Activated CD4-positive, alpha-beta T cell treated with anti-CD3 and anti-CD28 coated beads, Interleukin-2, Interleukin-6, amounts not matched to agents 100 ng/mL and 50 ng/mL, durations not matched to agents 16 hours and 8 hours (primary cell): ENCODE measurements around the gene CCDC92B.
"Not testable (repeated sequence)": the region's sequence is repeated elsewhere in the genome, so short reads cannot be mapped to it uniquely, and the experiment has no call there.

ENCODE experiments used
- DNase-seq: peaks from one replicate; pipeline ENCODE4 v3.0.0-alpha.2; 2020

The CCDC92B gene

DNA sequence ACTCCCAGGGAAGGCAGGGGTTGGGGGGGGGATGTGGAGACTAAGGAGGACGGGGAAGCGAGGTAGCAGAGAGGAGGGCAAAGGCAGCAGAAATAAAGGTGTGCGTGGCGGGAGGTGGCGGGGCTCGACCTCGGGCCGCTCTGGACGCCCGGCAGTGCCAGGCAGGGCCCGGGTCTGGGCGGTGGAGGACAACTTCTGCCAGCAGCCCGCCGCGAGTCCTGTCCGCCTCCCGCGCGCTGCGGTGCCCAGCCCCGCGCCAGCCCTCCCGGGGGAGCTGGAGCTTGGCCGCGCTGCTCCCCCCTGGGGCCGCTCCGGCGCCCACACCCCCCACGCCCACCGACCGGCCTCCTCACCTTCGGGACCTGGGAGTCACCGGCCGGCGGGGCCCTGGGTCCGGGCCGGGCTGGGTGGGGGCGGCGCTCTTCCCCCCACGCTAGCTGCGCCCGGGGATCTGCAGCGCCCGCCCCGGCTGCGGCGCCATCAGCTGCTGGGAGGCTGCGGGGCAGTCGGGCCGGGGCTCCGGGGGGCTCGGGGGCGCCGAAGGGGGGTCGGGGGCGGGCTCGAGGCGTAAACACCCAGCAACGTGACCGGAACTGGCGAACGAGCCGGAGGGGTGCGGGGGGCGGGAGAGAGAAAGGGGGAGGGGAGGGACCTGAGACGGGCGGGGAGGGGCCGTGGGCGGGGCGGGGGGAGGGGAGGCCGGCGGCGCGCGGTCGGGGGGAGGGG is at the start of gene CCDC92B:
TSS of gene CCDC92B (minus strand) at position 595 of the 726 bp plus-strand sequence. CDS start 14,507 bp downstream, outside the sequence.
- no peak for DNase-seq

DNA sequence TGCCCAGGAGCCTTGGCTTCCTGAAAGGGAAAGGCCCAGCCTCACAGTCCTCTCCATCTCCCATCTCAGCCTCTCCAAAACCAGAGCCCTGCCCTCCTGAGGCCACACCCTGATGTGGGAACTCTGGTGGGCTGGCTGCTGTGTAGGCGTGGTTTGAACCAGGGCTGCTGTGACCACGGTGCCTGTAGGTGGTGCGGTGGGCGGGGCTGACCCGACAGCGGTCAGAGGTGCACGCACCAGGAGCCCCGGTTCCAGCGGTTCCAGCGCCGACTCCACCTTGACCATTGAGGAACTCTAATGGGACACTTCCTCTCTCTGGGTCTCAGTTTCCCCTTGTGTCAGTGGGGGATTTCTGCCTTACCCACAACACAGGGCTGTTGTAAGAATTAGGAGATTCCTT is 49.2 kb upstream of the CCDC92B start:
- DNase-seq: no peak

DNA sequence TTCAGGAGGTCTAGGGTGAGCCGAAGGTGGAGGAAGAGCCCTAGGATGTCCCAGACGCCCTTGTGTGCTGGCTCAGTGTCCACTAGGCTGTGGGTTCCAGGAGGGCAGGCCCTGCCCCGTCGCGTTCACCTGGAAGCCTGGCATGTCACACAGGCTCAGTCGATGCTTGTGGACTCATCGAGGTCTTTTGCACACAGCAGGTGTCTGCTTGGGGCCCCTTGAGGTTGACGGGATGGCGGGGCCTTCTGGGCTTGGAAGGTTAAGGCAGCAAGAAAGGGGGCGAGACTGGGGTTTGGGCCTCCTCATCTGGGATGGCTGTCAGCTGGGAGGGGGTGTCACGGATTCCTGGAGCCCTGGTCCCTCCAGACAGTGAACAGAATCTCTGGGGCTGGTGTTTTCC is 48.7 kb upstream of the CCDC92B start:
- DNase-seq: no peak

DNA sequence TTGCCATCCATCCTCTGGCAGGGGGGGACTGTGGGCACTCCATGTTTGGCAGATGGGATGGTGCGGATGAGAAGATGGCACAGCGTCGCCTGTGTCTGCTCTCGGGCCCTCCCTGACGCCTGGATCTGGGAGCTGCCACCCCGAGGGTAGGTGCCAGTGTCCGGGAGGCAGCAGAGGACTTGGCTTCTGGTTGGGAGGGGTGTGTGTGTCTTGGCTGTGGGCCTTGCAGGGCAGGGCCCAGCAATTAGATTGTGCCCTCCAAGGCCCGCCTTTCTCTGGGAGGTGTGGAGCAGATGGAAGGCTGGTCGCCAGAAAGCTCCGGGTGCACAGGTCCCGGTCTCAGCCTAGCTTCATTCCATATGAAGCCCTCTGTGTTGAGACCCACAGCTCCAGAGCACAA is 48.2 kb upstream of the CCDC92B start:
- no peak for DNase-seq

DNA sequence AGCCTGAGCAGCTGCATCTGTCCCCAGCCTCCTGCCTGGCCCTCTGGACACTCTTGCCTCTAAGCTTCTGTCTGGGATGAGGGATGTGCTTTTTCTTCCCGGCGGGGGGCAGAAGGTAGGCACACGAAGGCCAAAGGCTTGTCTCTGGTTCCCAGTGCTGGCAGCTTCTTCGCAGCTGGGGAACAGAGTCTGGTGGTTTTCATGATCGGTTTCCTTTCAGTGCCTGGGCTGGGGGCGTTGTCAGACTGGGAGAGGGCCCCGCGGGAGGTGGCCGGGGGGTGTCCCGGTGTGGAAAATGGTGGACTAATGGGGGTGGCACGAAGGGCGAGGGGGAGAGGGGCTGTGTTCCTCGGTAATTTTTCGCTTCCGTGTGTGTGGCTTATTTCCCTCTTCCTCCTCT is 47.8 kb upstream of the CCDC92B start:
- no peak for DNase-seq

DNA sequence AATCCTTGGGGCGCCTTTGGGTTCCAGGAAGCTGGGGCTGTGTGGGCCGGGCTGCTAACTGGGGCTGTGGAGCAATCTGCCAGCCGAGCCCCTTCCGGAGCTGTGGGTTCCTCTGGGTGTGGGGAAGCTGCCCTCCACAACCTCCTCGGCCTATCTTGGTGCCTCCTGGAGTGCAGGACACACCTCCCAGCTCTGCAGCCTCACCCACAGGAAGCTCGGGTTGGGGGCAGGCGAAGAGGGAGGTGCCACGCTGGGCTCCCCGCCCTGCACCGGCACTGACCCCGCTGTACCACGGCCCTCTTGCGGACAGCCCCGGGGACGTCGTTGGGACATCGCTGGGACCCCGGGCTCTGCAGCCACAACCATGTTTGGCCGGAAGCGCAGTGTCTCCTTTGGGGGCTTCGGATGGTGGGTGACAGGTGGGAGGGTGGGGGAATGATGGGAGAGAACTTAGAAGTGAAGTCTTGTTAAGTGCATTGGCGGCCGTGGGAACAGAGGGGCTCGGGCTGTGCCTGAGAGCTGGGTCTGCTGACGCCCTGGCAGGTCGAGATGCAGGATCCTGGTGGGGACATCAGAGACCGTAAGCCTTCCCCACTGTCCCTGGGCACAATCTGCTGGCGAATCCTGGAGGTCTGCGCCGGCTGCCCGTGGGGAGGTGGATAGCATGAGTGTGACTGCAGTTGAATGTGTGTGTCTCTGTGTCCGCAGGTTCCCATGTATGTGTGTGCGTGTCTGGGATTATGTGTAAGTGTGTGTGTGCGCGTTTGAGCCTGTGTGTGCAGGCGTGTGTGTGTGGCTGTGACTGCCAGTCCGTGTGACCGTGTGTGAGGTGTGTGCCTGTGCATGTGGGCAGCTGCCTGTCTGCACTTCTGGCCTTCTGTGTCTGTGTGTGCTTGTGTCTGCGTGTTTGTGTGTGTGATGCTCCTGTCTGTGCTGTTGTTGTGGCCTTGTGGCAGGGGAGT is 47.0 kb upstream of the CCDC92B start, which contains the start of gene RAP1GAP2:
TSS of gene RAP1GAP2 (plus strand) at position 275 of the 962 bp plus-strand sequence. CDS start at position 365, 90 bp downstream.
- peak; percentile 74 for DNase-seq

DNA sequence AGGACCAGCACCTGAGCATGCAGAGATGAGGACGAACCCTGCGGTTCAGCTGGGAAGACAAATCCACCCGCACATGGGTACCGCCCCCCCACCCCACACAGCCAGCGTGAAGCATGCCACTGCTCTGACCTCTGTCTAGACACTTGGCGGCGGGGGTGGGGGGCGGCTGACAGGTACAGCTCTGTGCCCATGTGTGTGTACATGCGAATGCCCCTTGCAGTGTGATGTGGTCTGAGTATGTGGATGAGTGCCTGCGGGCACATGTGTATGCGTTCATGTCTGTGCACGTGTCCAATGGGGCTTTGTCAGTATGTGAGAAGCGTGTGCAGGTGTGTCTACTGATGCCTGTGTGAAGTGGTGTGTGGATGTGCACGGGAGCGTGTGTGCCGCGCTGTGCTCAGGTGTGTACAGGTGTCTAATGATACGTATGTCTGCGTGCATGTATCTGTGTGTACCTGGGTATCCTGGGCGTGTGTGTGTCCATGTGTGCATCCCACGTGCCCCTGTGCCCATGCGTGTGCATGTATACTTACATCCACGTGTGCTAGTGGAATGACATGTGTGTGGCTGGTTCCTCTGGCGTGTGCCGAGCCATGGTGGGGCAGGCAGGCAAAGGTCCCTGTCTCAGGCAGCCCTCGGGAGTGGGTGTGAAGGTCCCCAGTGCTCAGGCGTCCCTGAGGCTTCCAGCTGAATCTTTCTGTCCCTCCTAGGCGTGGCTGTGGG is 46.1 kb upstream of the CCDC92B start:
- DNase-seq: no peak

DNA sequence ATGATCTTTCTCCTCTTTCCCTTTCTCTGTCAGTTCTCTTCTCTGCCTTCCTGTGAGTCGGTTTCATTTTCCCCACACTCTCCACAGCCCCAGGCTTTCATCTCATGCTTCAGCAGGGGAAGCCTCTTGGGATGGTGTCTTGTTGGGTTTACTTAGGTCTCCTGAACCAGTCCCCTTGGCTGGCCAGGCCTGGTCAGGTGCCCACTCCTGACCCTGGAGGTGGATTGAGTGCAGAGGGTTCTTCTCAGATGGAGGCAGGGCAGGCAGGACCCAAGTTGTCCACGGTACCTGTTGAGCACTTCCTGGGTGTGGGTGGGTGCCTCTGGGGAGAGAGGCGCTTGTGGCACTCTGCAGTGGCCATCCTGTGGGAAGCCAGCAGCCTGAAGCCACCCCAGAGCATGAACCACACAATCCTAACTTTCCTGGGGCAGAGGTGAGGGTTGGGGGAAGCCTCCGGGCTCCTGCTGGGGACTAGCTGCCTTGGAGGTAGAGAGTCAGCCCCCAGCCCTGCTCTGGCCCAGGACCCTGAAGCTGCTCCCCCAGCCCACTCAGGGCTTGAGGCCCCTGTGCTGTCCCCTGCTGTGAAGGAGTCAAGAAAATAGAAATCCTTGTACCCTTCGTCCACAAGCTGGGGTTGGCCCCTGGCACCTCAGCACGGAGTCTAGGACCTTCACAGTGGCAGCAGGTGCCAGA is 44.8 kb upstream of the CCDC92B start:
- peak; percentile 14 for DNase-seq

DNA sequence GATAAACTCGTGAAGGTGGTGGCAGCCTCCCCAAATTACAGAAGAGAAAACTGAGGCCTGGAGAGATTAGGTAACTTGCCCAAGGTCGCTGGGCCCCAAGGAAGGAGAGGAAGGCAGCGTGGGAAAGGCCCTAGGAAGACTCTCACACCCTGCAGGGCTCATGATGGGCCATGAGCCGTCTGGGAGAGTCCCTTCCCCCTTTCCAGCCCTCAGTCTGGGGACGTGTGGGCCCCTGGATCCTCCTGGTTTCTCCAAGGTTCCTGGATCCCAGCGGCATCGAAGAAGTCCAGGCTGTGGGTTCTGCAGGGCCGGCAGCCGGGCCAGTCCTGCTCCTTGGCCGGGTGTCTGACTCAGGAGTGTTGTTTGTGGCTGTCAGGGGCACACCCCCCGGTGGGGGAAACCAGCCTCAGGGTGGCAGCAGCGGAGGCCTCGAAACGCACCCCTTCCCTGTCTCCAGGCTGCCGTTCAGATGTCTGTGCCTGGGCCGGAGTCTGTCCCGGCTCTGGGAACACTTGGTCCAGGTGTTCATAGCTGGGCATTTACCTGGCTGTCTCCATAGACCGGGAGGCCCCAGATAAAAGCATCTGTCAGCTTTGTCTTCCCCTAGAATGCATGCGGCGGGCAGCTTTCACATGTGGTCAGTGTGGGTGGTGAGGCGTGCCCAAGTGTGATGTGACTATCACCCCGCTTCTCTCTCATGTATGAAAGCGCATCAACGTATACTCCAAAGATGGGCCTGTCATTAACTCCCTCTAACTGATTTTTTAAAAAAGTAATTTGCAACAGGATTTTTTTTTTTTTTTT is 43.1 kb upstream of the CCDC92B start:
- DNase-seq: peak; percentile 59

DNA sequence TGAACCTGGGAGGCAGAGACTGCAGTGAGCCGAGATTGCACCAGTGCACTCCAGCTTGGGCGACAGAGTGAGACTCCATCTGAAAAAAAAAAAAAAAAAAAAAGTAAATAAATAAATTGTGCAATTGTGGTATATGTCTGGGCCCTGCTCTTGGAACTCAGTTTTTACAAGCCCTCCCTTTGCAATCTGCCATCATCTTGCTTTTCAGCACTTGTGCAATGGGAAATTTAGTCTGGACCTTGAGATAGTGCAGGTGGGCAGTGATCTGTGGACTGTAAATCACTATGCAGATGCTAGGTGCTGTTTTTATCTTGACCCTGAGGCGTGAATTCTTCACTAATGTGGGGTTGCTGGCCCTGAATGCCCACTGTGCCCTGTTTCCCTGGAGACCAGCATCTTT is 40.2 kb upstream of the CCDC92B start:
- DNase-seq: no peak

DNA sequence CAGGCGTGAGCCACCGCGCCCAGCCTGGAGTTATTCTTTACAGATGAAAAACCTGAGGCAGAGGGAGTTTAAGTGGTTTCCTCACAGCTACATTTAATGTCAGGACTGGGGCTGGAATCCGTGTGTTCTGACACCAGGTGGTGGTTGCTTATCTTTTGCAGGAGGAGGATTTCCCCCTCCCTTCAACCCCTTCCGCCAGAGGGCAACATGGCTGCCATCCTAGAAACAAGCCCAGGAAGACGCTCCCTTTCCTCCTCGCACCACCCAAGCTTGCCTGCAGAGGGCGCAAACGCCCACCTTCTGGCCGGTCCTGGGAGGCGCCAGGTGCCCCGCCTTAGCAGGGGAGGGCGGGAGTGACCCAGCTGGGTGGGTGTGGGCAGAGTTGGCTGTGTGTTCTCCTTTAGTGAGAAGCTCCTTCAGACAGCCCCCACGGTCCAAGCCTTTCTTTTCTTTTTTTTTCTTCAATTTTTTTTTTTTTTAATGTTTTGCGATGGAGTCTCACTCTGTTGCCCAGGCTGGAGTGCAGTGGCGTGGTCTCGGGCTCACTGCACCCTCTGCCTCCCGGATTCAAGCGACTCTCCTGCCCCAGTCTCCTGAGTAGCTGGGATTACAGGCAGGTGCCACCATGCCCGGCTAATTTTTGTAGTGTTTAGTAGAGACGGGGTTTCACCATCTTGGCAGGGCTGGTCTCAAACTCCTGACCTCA is 36.9 kb upstream of the CCDC92B start:
- DNase-seq: peak; percentile 94

DNA sequence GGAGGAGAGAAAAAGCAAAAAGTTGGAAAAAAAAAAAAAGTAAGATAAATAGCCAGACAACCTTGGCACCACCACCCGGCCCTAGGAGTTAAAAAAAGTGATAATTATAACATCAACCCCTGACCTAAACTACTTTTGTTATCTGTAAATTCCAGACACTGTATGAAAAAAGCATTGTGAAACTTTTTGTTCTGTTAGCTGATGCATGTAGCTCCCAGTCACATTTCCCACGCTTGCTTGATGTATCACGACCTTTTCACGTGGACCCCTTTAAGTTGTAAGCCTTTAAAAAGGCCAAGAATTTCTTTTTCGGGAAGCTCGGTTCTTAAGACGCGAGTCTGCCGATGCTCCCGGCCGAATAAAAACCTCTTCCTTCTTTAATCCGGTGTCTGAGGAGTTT is 35.9 kb upstream of the CCDC92B start:
- not testable (repeated sequence) for DNase-seq

DNA sequence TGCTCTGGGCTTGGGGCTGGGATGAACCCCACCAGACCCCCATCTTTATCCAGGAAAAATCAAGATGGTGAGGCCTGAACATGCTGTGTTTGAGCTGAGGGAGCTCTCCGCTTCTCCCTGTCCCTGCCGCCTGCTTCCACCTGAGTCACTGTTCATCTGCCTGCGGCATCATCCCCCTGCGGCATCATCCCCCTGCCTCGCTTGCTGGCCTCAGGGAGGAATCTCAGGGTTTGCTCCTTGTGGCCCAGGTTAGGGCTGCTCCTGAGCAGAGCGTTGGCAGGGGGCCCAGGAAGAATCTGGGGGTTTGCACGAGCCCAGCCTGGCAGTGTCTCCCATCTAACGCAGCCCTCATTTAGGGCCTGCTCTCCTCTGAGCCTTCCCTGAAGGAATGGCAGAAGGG is 35.4 kb upstream of the CCDC92B start:
- no peak for DNase-seq

DNA sequence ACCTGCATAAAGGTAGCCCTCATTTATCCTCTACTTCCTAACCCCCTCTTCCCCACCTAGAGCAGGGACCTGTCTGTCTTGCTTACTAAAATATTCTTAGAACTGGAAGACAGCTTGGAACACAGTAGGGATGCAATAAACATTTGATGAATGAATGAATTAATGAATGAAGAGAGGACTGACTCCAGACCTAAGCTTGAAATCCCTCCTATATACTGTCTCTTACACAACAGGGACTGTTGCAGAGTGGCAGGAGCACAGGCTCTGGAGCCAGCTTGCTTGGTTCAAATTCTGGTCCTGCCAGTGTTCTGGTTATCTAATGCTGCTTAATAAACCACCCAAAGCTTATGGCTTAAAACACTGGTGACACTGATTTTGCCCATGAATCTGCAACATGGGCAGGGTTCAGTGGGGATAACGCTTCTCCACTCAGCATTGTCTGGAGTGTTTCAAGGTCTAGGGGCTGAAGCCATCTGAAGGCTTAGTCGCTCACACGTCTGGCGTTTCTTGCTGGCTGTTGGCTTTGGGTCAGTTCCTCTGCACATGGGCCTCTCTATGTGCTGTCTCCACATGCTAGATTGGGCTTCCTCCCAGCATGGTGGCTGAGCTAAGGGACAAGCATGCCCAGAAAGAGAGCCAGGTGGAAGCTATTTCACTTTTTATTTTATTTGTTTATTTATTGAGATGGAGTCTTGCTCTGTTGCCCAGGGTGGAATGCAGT is 34.0 kb upstream of the CCDC92B start:
- DNase-seq: no peak

DNA sequence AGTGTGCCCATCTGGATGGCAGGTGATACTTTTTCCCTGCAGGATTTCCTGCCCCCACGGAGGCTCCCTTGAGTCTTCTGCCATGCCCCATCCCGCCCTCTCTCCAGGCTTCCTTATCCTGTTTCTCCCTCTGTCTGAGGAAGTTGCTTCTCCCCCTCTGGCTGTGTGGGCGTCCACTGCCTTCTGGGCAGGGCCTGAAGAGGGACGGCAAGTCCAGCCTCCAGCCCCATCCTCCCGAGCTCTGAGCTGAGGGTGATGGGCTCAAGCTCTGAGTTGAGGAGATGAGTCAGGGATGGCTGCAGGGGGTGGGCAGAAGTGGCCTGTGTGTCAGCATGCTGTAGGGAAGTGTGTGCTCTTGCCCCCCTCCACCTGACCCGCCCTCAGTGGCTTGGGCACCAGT is 32.6 kb upstream of the CCDC92B start:
- DNase-seq: no peak

DNA sequence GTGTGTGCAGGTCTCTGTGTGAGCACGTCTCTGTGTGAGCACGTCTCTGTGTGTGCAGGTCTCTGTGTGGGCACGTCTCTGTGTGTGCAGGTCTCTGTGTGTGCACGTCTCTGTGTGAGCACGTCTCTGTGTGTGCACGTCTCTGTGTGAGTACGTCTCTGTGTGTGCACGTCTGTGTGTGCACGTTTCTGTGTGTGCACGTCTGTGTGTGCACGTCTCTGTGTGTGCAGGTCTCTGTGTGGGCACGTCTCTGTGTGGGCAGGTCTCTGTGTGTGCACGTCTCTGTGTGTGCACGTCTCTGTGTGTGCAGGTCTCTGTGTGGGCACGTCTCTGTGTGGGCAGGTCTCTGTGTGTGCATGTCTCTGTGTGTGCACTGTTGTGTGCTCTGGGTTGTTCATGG is 32.1 kb upstream of the CCDC92B start:
- not testable (repeated sequence) for DNase-seq

DNA sequence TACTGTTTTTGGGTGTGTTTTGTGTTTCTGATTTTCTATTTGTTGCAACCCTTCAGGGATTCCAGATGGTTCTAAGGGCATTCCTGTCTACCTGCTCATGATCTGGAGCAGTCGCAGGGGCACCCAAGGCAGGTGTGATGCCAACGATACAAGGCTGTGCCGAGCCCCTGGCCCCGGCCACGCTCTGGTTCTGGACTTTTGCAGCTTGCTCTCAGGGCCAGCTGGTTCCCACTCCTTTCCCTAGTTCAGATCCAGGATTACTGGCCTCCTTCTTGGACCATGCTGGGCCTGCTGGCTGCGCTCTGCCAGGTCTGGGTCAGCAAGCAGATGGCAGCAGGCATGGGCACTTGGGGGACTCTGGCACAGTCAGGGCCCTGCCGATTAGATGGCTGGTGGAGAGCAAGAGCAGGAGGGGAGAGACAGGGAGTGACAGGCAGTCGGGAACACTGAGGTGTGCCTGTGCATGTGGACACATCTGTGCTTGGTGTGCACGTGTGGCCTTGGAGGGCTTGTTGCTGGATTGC is 31.5 kb upstream of the CCDC92B start:
- no peak for DNase-seq

DNA sequence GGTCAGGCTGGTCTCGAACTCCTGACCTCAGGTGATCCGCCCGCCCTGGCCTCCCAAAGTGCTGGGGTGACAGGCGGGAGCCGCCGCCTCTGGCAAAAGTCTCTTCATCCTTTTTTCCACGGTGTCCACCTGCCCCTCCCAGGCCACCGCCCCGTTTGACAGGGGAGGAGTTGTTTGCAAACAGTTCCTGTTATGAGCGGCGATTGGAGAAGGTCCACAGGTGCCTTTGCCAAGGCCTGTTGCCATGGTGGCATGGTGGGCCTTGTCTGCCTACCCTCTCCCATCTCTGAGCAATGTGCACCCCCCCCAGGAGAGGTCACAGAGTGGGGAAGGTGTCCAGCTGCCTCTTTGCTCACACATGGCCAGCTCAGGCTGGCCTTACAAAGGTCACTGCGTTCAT is 30.8 kb upstream of the CCDC92B start:
- no peak for DNase-seq

DNA sequence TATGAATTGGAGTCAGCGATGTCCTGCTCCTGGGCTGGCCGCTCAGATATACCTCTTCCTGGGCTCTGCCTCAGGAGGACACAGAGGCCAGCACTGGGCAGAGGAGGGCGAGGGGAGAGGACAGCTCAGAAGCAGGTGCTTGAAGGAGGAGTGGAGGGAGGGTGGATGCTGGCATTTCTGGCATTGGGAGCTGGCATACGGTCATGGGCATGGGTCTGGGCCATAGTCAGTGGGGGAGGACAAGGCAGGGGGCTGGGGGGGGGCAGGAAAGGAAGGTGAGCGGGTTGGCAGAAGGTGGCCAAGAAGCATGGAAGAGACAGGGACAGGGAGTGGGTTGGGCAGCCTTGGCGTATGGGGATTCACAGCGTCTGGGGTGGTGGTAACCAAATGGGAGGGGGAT is 30.1 kb upstream of the CCDC92B start:
- no peak for DNase-seq

DNA sequence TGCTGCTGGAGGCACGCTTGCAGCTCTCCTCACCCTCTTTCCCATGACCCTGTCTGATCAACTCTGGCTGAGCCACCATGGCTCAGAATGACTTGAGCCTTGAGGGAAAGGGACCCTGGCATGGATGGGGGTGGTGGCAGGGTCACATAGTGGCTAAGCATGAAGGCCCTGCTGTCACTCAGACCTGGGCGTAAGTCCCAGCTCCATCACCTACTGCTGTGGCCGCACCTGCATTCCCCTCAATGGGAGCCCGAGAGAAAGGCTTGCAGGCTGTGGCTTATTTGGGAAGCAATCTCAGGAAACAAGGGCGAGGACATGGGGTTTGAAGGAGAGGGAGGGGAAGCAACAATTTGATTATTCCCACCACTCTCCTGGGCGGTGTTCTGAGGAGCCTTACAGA is 29.0 kb upstream of the CCDC92B start:
- DNase-seq: no peak
